Measurements from ENCODE around the gene RPF1. TPM values are rescaled to one million over a fixed set of nuclear protein-coding genes. Genes with fewer than 3 reads are reported as not detected.
"Not testable (repeated sequence)": the region's sequence is repeated elsewhere in the genome, so short reads cannot be mapped to it uniquely, and the experiment has no call there.

Gene RPF1
- polyA plus RNA-seq, 1 experiment = 17.1 TPM

DNA sequence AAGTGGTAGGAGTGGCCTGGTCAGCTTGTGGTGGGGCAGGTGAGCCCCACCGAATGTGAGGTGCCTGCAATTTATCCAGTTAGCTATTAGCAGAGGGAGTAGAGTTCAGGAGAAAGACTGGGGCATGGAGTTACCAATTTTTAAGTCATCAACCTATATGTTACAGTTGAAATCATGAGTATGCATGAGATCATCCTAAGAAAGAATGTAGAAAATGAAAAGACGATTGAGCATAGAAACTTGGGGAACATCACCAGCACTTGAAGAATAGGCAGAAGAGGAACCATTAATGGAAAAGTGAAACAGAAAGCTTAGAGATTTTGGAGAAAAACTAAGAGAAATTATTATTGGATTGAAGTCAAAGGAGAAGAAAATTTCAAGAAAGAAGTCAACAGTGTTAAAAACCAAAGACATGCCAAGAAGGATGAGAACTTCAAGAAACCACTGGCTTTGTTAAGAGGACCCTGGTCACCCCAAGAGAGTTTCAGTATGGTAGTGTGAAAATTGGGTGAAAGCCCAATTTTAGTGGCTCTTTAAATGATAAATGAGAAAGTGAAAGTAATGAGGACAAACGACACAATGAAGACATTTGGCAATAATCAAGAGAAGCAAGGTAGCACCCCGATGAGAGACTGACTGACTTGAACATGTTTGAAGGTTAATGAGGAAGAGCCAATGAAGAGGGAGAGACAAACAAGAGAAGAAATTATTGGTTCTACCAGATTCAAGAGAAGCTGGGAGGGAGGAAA is 44.1 kb upstream of the RPF1 start:
- H3K36me3 ChIP-seq (ENCODE audit: control insufficient read depth, insufficient read depth, low read length) = no peaks in the 10 kb centered on the region
- DNase-seq (ENCODE audit: low read depth) = no peak
- TF ChIP-seq, protein P1, sequence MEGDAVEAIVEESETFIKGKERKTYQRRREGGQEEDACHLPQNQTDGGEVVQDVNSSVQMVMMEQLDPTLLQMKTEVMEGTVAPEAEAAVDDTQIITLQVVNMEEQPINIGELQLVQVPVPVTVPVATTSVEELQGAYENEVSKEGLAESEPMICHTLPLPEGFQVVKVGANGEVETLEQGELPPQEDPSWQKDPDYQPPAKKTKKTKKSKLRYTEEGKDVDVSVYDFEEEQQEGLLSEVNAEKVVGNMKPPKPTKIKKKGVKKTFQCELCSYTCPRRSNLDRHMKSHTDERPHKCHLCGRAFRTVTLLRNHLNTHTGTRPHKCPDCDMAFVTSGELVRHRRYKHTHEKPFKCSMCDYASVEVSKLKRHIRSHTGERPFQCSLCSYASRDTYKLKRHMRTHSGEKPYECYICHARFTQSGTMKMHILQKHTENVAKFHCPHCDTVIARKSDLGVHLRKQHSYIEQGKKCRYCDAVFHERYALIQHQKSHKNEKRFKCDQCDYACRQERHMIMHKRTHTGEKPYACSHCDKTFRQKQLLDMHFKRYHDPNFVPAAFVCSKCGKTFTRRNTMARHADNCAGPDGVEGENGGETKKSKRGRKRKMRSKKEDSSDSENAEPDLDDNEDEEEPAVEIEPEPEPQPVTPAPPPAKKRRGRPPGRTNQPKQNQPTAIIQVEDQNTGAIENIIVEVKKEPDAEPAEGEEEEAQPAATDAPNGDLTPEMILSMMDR (IDR thresholded peaks at IDR 0.05; ENCODE audit: insufficient read depth, low read depth, low read length) = no peak
- H3K4me3 ChIP-seq (ENCODE audit: low read depth, low read length) = no peak overlapping the region
- H3K27me3 ChIP-seq (ENCODE audit: control insufficient read depth, insufficient read depth, low read length) = no peaks in the 10 kb centered on the region
- ChIA-PET CTCF (interaction anchor here (1.0 to 3.1 kb wide), 8 partner anchors 168 to 503 kb away, joined by 3 to 16 read pairs (median 3); partner anchors contain the start of gene PRKACB), POLR2A (no interaction called here)

DNA sequence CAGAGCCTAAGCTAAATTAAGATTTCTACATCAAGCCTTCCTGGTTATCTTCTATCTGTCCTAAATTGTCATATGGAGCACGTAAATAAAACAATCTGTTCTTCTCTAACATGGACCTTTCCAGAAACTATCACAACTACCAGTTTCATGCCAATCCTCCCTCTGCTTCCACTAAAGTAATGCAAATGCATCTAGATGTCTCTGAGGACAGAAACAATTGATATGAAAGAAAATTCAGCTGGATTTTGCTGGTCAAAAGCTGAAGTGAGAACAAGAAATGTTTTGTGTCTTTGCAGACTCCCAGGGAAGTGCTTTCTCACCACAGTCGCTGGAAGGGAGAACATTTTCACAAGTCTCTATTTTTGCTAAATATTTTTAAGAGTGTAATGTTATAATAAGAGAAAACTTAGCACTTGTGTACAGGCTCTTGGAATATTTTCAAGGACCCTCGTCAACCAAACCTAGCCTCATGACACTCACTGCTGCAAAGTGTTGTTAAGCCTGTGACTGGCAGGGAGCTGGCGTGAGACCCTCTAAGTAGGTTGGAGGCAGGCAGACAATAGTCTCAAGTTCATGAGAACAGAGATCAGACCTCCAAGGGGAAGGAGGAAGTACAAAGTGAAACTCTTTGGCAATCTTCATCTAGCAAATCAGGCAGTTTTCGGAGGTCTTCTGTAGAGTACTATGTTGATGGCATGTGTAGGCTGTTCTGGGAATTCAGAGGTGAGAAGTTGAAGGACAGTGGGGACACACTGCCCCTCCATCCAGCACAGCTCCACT is 42.0 kb upstream of the RPF1 start:
- Histone ChIP-seq H3K27me3 (ENCODE audit: control insufficient read depth, insufficient read depth, low read length) (no peaks in the 10 kb centered on the region), H3K36me3 (ENCODE audit: control insufficient read depth, insufficient read depth, low read length) (no peaks in the 10 kb centered on the region), H3K4me3 (ENCODE audit: low read depth, low read length) (no peak overlapping the region)
- POLR2A ChIA-PET = no interaction called here
- CTCF ChIA-PET = interaction anchor here (1.6 to 10.8 kb wide), 4 partner anchors 166 to 335 kb away, joined by 3 to 128 read pairs (median 6); no protein-coding TSS in a partner anchor
- DNase-seq (ENCODE audit: low read depth) = no peak
- TF ChIP-seq, protein P1 (IDR thresholded peaks at IDR 0.05; ENCODE audit: insufficient read depth, low read depth, low read length) = no peak

DNA sequence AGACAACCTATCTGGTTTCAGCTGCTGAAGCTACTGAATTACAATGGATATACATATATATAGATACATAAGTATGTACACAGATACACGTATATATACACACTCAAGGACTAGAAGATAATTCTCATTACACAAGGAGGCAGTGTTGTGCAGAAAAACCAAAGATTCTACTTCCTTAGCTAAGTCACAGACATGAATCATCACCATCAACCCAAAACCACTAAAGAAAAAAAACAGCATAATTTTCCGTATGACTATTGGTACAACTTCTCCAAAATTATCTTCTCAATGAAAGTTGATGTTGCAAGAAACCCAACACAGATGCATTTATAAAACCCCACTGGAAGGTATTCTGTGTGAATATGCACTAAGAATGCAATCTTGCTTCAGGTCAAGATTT is 36.8 kb upstream of the RPF1 start:
- H3K4me3 ChIP-seq (ENCODE audit: low read depth, low read length) = no peak overlapping the region
- POLR2A ChIA-PET = interaction anchor here (0.6 kb wide), 1 partner anchor 37 kb away, joined by 3 read pairs; no protein-coding TSS in a partner anchor
- CTCF ChIA-PET = interaction anchor here (0.6 to 10.8 kb wide), 25 partner anchors 10 to 518 kb away, joined by 3 to 128 read pairs (median 4); partner anchors contain the start of genes GNG5, RPF1 and SPATA1
- TF ChIP-seq, protein P1 (IDR thresholded peaks at IDR 0.05; ENCODE audit: insufficient read depth, low read depth, low read length) = peak; percentile 52; the same call in 1 of the 2 replicates
- DNase-seq (ENCODE audit: low read depth) = peak; percentile 76
- no peaks in the 10 kb centered on the region for H3K27me3 ChIP-seq (ENCODE audit: control insufficient read depth, insufficient read depth, low read length)
- no peaks in the 10 kb centered on the region for H3K36me3 ChIP-seq (ENCODE audit: control insufficient read depth, insufficient read depth, low read length)

DNA sequence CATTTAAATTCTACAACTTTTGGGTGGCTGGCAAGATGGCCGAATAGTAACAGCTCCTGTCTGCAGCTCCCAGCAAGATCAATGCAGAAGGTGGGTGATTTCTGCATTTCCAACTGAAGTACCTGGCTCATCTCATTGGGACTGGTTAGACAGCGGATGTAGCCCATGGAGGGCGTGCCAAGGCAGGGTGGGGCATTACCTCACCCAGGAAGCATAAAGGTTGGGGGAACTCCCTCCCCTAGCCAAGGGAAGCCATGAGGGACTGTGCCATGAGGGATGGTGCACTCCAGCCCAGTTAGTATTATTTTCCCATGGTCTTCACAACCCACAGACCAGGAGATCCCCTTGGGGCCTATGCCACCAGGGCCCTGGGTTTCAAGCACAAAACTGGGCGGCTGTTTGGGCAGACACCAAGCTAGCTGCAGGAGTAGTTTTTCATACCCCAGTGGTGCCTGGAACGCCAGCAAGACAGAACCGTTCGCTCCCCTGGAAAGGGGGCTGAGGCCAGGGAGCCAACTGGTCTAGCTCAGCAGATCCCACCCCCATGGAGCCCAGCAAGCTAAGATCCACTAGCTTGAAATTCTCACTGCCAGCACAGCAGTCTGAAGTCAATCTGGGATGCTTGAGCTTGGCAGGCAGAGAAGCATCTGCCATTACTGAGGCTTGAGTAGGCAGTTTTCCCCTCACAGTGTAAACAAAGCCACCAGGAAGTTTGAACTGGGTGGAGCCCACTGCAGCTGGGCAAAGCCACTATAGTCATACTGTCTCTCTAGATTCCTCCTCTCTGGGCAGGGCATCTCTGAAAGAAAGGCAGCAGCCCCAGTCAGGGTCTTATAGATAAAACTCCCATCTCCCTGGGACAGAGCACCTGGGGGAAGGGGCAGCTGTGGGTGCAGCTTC is 36.1 kb upstream of the RPF1 start:
- H3K36me3 ChIP-seq (ENCODE audit: control insufficient read depth, insufficient read depth, low read length); POLR2A ChIA-PET; DNase-seq (ENCODE audit: low read depth); H3K27me3 ChIP-seq (ENCODE audit: control insufficient read depth, insufficient read depth, low read length); H3K4me3 ChIP-seq (ENCODE audit: low read depth, low read length): not testable (repeated sequence)
- CTCF ChIA-PET = interaction anchor here (0.6 to 10.8 kb wide), 29 partner anchors 9 to 519 kb away, joined by 3 to 128 read pairs (median 4); partner anchors contain the start of genes GNG5, RPF1 and SPATA1

DNA sequence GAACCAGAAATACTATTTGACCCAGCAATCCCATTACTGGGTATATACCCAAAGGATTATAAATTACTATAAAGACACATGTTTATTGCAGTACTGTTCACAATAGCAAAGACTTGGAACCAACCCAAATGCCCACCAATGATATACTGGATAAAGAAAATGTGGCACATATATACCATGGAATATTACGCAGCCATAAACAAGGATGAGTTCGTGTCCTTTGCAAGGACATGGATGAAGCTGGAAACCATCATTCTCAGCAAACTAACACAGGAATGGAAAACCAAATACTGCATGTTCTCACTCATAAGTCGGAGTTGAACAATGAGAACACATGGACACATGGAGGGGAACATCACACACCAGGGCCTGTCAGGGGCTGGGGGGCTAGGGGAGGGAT is 30.4 kb upstream of the RPF1 start:
- DNase-seq (ENCODE audit: low read depth); H3K4me3 ChIP-seq (ENCODE audit: low read depth, low read length); H3K27me3 ChIP-seq (ENCODE audit: control insufficient read depth, insufficient read depth, low read length); POLR2A ChIA-PET; H3K36me3 ChIP-seq (ENCODE audit: control insufficient read depth, insufficient read depth, low read length): not testable (repeated sequence)
- CTCF ChIA-PET = interaction anchor here (0.7 to 1.3 kb wide), 2 partner anchors 305 to 323 kb away, joined by 3 to 4 read pairs; no protein-coding TSS in a partner anchor

All from BJ (cell line).